HG02943 (cell line): ENCODE measurements around the gene OR3A3.
"Not testable (repeated sequence)": the region's sequence is repeated elsewhere in the genome, so short reads cannot be mapped to it uniquely, and the experiment has no call there.

Source experiments
- ATAC-seq: cut with Tn5 transposase; IDR thresholded peaks from one replicate; pipeline ENCODE4 v1.9.1; 2021; ENCODE audit warnings: mild to moderate bottlenecking, low read depth, moderate library complexity; ENCODE audit not compliant: unreplicated experiment

OR3A3 gene

DNA sequence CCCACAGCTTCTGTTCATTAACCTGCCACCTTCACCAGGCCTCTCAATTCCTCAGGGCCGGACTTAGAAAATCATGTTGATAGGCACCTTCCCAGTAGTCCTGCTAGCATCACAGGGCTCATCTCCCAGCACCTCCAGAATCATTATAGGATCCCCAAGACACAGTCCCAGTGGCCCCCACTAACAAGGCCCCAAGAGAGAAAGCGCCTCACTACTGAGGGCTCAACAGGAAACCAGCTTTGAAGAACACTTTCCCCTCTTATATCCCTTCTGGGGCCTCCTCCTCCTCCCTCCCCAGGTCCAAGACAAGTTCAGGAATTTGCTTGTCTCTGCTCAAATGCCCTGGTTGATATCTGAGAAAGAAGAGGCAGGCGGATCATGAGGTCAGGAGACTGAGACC is at the start of gene OR3A3:
Gene OR3A3, plus strand, starts transcription at position 301 of the 400 bp plus-strand sequence.
- ATAC-seq = no peak

- ATAC-seq = not testable (repeated sequence)
Observed at GRCh38 chr17:3371167-3371566, 40.0 kb upstream of the OR3A3 start.

DNA sequence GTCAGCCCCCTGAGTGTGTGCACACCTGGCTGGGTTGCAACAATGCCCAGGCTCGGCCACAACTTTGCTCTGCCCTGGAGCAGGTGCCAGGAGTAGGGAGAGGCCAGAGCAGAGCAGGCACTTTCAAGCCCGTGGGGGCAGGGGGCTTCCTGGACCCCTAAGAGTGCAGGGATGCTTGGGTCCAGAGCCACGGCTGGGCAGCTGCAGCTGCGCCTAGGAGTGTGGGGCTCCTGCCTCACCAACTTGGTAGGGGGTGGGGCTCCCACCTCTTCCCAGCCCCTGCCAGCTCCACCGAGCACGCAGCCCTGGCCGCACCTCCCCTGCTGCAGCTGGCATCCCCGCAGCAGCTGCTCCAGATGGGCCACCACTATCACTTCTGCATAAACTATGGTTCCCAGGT is 32.8 kb upstream of the OR3A3 start:
- no peak for ATAC-seq

DNA sequence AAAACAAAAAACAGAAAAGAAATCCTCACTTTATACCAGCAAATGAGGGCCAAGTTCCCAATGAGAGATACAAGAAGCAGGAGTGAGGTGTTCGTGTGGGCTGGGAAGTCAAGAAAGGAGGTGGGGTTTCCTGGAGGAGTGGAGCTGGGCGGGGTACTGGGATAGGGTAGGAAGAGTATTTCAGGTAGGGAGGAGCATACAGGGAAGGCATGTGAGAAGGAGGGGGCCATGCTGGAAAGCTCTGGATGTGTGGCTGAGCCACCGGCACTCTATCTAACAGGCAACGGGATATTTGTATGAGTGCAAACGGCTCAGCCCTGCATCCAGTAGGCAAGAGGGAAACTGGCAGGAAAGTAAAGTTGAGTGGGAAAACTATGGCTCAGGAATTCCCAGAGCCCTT is 29.2 kb upstream of the OR3A3 start:
- no peak for ATAC-seq

DNA sequence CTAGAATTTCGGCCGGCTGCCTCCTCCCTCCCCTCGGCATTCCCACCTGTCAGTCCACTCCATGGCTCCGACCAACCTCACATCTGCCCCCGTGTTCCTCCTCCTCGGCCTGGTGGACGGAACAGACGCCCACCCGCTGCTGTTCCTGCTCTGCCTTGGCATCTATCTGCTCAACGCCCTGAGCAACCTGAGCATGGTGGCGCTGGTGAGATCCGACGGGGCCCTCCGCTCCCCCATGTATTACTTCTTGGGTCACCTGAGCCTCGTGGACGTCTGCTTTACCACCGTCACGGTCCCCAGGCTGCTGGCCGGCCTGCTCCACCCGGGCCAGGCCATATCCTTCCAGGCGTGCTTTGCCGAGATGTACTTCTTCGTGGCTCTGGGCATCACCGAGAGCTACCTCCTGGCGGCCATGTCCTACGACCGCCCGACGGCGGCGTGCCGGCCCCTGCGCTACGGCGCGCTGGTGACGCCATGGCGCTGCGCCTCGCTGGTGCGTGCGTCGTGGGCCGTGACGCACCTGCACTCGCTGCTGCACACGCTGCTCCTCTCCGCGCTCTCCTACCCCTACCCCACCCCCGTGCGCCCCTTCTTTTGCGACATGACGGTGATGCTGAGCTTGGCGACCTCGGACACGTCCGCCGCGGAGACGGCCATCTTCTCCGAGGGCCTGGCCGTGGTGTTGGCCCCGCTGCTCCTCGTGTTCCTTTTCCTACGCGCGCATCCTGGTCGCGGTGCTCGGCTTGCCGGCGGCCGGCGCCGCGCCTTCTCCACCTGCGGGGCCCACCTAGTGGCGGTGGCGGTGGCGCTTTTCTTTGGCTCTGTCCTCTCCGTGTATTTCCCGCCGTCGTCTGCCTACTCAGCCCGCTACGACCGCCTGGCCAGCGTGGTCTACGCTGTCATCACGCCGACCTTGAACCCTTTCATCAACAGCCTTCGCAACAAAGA is 25.0 kb upstream of the OR3A3 start, which contains the start of gene OR3A2:
Gene OR3A2, minus strand, starts transcription at position 440 of the 948 bp plus-strand sequence.
- no peak for ATAC-seq

DNA sequence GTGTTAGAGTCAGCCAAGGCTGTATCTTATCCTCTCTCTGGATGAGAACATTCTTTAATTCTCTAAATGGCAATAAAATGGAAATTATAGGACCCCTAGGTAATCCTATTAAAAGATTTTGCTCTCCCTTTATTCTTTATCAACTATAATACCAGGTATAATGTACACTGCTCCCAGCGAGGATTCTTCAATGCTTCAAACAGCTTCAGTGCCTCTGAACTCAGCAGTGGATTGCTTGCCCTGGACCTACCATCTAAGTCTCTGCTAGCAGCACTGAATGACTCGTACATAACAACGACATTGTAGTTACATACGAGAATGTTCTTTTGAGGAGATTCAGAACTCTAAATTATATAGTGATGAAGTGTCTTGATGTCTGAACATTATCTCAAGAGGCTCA is 21.4 kb upstream of the OR3A3 start:
- ATAC-seq = no peak

DNA sequence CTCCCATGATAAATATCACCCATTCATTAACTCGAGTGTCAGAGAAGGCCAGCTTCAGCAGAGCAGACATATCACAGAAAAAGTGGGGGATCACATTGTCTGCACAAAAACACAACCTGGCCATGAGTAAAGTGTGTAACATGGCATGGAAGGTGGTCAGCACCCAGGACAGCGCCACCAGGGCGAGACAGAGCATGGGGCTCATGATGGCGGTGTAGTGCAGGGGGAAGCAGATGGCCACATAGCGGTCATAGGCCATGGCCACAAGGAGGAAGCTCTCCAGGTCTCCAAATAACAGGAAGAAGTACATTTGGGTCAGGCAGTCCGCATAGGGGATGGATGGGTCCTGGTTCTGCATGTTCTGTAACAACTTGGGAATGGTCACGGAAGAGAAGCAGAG is 13.4 kb upstream of the OR3A3 start:
- not testable (repeated sequence) for ATAC-seq

DNA sequence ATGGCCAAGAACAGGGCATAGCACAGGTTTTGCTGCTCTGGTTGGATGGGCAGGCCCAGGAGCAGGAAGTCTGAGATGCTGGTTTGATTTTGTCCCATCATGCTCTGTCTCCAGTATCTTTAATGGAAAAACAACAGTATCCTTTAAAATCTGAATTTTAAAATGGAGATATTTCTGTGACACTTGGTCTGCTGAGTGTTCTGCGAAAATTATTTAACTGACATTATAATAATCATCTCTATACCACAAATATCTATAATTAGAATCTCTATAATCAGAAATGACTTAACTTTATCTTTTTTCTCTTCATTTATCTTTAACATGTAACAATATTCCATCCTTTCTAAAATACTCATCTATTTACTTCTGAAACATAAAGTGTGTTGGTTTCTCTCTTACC is 12.9 kb upstream of the OR3A3 start, which contains the start of gene OR1E1:
Gene OR1E1, minus strand, starts transcription at position 101 of the 400 bp plus-strand sequence. Its CDS starts 0 bp downstream, at position 101.
- no peak for ATAC-seq

GRCh38 chr17:3400055-3400454 is 11.1 kb upstream of the OR3A3 start:
- ATAC-seq = no peak

- no peak for ATAC-seq
Observed at GRCh38 chr17:3401786-3402185, 9.4 kb upstream of the OR3A3 start.

- ATAC-seq = not testable (repeated sequence)
Observed at GRCh38 chr17:3403856-3404255, 7.3 kb upstream of the OR3A3 start.

GRCh38 chr17:3412216-3412615 is 1.0 kb downstream of the OR3A3 start:
- ATAC-seq = not testable (repeated sequence)

GRCh38 chr17:3415610-3416009 is 4.4 kb downstream of the OR3A3 start:
- no peak for ATAC-seq

GRCh38 chr17:3418222-3418621 is 7.1 kb downstream of the OR3A3 start:
- no peak for ATAC-seq

DNA sequence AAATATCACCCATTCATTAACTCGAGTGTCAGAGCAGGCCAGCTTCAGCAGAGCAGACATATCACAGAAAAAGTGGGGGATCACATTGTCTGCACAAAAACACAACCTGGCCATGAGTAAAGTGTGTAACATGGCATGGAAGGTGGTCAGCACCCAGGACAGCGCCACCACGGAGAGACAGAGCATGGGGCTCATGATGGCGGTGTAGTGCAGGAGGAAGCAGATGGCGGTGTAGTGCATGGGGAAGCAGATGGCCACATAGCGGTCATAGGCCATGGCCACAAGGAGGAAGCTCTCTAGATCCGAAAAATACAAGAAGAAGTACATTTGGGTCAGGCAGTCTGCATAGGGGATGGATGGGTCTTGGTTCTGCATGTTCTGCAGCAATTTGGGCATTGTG is 22.0 kb downstream of the OR3A3 start:
- ATAC-seq = not testable (repeated sequence)

DNA sequence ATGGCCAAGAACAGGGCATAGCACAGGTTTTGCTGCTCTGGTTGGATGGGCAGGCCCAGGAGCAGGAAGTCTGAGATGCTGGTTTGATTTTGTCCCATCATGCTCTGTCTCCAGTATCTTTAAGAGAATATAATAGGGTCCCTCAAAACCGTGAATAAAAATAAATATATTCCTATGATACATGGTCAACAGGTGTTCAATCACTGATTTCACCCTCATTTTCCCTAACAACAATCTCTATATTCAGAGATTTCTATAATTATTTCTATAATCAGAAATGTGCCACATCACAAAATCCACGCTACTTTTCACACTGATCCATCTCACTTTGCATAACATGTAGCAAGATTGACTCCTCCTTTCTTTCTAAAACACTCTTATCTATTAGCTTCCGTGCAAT is 22.6 kb downstream of the OR3A3 start, which contains the start of gene OR1E2:
Gene OR1E2, minus strand, starts transcription at position 101 of the 400 bp plus-strand sequence. Its CDS starts 0 bp downstream, at position 101.
- ATAC-seq = no peak

- ATAC-seq = no peak
Observed at GRCh38 chr17:3438368-3438767, 27.2 kb downstream of the OR3A3 start.

DNA sequence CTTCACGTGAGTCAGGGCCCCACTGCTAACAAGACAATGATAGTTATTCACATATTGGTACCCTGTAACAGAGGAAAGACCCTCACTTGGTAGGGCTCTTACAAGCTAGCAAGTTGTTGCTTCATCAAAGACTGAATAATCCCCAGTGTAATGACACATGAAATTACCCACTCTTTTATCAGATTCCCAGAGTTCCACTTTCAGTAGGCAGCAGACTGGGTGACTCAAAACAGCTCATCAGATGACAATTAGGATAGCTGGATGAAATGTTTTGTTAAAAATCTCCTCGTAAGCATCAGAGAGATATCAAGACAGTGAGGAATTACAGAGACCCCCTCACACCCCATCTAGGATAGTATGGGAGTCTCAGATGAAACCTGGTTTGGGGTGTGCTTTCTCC is 29.3 kb downstream of the OR3A3 start:
- ATAC-seq = no peak

DNA sequence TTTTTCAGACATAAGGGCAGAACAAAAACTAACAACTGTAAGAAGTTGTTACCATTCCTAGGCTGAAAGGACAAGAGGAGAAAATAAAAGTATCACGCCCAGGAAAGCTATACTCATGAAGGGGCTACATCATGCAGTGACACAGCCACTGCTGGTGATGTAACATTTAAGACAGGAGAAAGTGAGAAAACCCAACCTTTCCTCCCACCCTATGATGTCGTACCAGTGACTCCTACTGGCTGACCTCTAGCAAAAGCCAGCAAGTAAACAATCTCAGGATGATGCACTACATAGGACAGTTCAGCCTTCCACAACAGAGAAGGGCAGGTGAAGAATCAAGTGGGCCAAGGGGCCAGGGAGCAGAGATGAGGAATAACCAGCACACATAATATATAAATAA is 36.5 kb downstream of the OR3A3 start:
- ATAC-seq = no peak

DNA sequence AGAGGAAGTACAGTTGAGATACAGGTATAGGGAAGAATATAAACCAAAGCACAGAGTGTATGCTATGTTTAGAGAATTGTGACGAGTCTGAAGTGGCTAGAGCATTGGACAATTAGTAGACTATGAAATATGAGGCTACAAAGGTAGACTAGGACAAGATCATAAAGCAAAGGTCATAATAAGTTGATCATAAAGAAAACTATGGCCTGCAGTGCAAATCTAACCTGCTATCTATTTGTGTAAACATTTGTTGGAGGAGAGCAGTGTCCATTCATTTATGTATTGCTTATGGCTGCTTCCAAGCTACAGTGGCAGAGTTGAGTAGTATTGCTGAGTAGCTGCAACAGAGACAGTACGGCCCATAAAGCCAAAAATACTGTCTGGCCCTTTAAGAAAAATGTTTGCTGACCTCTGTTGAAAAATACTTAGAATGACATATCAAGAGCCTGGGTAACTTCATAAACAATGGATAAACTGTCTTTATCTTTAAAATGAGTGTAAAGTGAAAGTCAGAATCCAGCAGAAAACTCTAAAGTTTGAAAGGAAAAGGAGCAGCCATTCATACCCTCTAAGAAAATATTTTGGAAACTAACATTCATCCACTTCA is 37.0 kb downstream of the OR3A3 start:
- ATAC-seq = no peak

GRCh38 chr17:3466355-3466754 is 55.2 kb downstream of the OR3A3 start:
- not testable (repeated sequence) for ATAC-seq
